Measurements from ENCODE around the gene LRCH1.

DNA sequence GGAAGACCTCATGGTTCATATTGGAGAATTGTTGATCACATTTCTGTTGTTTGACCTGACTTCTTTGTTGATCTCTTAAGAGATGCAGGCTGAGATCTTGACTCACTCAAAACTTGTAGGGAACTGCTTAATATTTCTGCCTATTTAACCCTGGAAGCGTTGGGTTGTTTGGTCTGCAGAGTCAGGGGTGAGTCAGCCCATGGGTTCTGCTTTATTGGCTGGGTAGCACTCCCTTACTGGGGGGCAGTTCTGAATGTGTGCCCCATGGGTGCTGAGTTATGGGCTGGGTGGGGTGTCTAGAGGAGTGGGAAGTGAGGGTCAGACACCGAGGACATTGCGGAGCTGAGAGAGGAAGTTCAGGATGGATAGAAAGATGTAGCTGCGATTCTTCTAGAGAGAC is 87.9 kb downstream of the LRCH1 start:
- TF ChIP-seq ZBTB43 (CRISPR knock-in tag; conservative IDR thresholded peaks at IDR 0.05): no peak
- TF ChIP-seq, protein P1, sequence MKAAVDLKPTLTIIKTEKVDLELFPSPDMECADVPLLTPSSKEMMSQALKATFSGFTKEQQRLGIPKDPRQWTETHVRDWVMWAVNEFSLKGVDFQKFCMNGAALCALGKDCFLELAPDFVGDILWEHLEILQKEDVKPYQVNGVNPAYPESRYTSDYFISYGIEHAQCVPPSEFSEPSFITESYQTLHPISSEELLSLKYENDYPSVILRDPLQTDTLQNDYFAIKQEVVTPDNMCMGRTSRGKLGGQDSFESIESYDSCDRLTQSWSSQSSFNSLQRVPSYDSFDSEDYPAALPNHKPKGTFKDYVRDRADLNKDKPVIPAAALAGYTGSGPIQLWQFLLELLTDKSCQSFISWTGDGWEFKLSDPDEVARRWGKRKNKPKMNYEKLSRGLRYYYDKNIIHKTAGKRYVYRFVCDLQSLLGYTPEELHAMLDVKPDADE (CRISPR knock-in tag; IDR thresholded peaks at IDR 0.05): no peak
- TF ChIP-seq ETV6 (CRISPR knock-in tag; conservative IDR thresholded peaks at IDR 0.05): no peak
- TF ChIP-seq SETDB1 (CRISPR knock-in tag; IDR thresholded peaks at IDR 0.05; ENCODE audit: borderline replicate concordance): no peak
- TF ChIP-seq ZNF772 (CRISPR knock-in tag; IDR thresholded peaks at IDR 0.05): no peak
- TF ChIP-seq, protein P2, sequence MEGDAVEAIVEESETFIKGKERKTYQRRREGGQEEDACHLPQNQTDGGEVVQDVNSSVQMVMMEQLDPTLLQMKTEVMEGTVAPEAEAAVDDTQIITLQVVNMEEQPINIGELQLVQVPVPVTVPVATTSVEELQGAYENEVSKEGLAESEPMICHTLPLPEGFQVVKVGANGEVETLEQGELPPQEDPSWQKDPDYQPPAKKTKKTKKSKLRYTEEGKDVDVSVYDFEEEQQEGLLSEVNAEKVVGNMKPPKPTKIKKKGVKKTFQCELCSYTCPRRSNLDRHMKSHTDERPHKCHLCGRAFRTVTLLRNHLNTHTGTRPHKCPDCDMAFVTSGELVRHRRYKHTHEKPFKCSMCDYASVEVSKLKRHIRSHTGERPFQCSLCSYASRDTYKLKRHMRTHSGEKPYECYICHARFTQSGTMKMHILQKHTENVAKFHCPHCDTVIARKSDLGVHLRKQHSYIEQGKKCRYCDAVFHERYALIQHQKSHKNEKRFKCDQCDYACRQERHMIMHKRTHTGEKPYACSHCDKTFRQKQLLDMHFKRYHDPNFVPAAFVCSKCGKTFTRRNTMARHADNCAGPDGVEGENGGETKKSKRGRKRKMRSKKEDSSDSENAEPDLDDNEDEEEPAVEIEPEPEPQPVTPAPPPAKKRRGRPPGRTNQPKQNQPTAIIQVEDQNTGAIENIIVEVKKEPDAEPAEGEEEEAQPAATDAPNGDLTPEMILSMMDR (CRISPR knock-in tag; IDR thresholded peaks at IDR 0.05): no peak

Data from HepG2 (cell line).